Skeletal muscle cell (primary cell): ENCODE data around the gene RNF150.
"Not testable (repeated sequence)": the region's sequence is repeated elsewhere in the genome, so short reads cannot be mapped to it uniquely, and the experiment has no call there.

ENCODE experiments used
- DNase-seq: peaks from one replicate; pipeline ENCODE4 v3.0.0-alpha.2; 2010; ENCODE audit warnings: low read depth
- H3K4me3 ChIP-seq: 2 replicates; pipeline ENCODE4 v1.5.1; 2011; ENCODE audit warnings: low read depth, mild to moderate bottlenecking, control low read depth, low read length, moderate library complexity

Gene RNF150

GRCh38 chr4:141081921-141082395 lies 51.3 kb downstream of the RNF150 start:
- DNase-seq = no peak

GRCh38 chr4:141080668-141081067 lies 52.6 kb downstream of the RNF150 start:
- no peak overlapping the region for H3K4me3 ChIP-seq
- DNase-seq = no peak

More at GRCh38 chr4:141081921-141082395, 51.3 kb downstream of the RNF150 start:
- peak overlapping the region; percentile 14 for H3K4me3 ChIP-seq

- no peak for DNase-seq
- no peak overlapping the region for H3K4me3 ChIP-seq
Observed at GRCh38 chr4:141079393-141079930, 53.8 kb downstream of the RNF150 start.

- DNase-seq = no peak
- H3K4me3 ChIP-seq = no peak overlapping the region
Observed at GRCh38 chr4:141078871-141079270, 54.4 kb downstream of the RNF150 start.

- no peak for DNase-seq
Observed at GRCh38 chr4:141077611-141078225, 55.6 kb downstream of the RNF150 start.

GRCh38 chr4:141075553-141075952 lies 57.7 kb downstream of the RNF150 start:
- no peak for DNase-seq
- no peak overlapping the region for H3K4me3 ChIP-seq

More at GRCh38 chr4:141077611-141078225, 55.6 kb downstream of the RNF150 start:
- H3K4me3 ChIP-seq = no peak overlapping the region

GRCh38 chr4:141074098-141074878 lies 59.0 kb downstream of the RNF150 start:
- DNase-seq = no peak
- no peak overlapping the region for H3K4me3 ChIP-seq

- DNase-seq = no peak
- H3K4me3 ChIP-seq = no peak overlapping the region
Observed at GRCh38 chr4:141066690-141067089, 66.6 kb downstream of the RNF150 start.

GRCh38 chr4:141065872-141066271 lies 67.4 kb downstream of the RNF150 start:
- H3K4me3 ChIP-seq = no peak overlapping the region
- peak; percentile 45 for DNase-seq

- H3K4me3 ChIP-seq = no peak overlapping the region
- no peak for DNase-seq
Observed at GRCh38 chr4:141062651-141063050, 70.6 kb downstream of the RNF150 start.

GRCh38 chr4:141058591-141059512 lies 74.4 kb downstream of the RNF150 start:
- DNase-seq = peak; percentile 64

GRCh38 chr4:141057582-141057981 lies 75.7 kb downstream of the RNF150 start:
- no peak overlapping the region for H3K4me3 ChIP-seq
- DNase-seq = no peak

More at GRCh38 chr4:141058591-141059512, 74.4 kb downstream of the RNF150 start:
- H3K4me3 ChIP-seq = no peak overlapping the region

GRCh38 chr4:141056473-141056872 lies 76.8 kb downstream of the RNF150 start:
- H3K4me3 ChIP-seq = no peak overlapping the region
- DNase-seq = no peak

GRCh38 chr4:141054446-141054845 lies 78.8 kb downstream of the RNF150 start:
- H3K4me3 ChIP-seq = no peak overlapping the region
- no peak for DNase-seq

GRCh38 chr4:141050999-141051398 lies 82.3 kb downstream of the RNF150 start:
- DNase-seq, H3K4me3 ChIP-seq: not testable (repeated sequence)

GRCh38 chr4:141047228-141047884 lies 85.9 kb downstream of the RNF150 start:
- peak; percentile 70 for DNase-seq
- H3K4me3 ChIP-seq = no peak overlapping the region

GRCh38 chr4:141046255-141046654 lies 87.0 kb downstream of the RNF150 start:
- H3K4me3 ChIP-seq = no peak overlapping the region
- peak; percentile 97 for DNase-seq

- no peak for DNase-seq
- H3K4me3 ChIP-seq = no peak overlapping the region
Observed at GRCh38 chr4:141045848-141046247, 87.4 kb downstream of the RNF150 start.

GRCh38 chr4:141041021-141041476 lies 92.2 kb downstream of the RNF150 start:
- no peak overlapping the region for H3K4me3 ChIP-seq

More at GRCh38 chr4:141041021-141041476, 92.2 kb downstream of the RNF150 start:
- no peak for DNase-seq
